ENCODE results near the gene TSPAN17. TPM values are rescaled to one million over a fixed set of nuclear protein-coding genes. Genes with fewer than 3 reads are reported as not detected.
A peak's percentile ranks its signal among the peaks of the same experiment; 100 is the strongest.
"Not testable (repeated sequence)": the region's sequence is repeated elsewhere in the genome, so short reads cannot be mapped to it uniquely, and the experiment has no call there.

Gene TSPAN17
- polyA plus RNA-seq (2013, experiment 1 of 2; ENCODE audit: insufficient read length), result 67.9 TPM
- polyA plus RNA-seq (2013, experiment 2 of 2; ENCODE audit: insufficient read length), result 49.6 TPM

GRCh38 chr5:176647030-176647842 is at the start of gene TSPAN17:
Gene TSPAN17, plus strand, starts transcription at chr5:176647484. Its CDS starts 132 bp downstream, at chr5:176647616.
- peak; percentile 97 for DNase-seq

DNA sequence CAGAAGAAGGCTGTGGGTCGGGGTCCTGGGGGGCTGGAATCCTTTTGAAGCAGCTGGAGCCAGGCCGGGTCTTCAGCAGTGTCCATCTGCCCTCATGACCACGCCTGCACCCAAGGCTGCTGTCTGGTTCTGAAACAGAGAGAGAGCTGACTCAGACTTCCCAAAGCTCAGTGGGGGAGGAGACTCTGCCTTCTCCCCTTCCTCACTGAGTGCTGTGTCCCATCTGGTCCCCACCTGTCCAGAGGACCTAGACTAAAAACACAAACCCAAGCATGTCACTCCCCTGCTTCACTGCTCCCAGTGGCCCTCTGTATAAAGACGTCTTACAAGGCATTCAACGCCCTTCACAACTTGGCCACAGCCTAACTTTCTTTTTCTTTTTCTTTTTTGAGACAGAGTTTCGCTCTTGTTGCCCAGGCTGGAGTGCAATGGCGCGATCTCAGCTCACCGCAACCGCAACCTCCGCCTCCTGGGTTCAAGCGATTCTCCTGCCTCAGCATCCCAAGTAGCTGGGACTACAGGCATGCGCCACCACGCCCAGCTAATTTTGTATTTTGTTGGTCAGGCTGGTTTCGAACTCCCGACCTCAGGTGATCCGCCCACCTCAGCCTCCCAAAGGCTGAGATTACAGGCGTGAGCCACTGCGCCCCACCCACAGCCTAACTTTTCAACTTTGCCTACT is 47.4 kb upstream of the TSPAN17 start:
- not testable (repeated sequence) for DNase-seq

DNA sequence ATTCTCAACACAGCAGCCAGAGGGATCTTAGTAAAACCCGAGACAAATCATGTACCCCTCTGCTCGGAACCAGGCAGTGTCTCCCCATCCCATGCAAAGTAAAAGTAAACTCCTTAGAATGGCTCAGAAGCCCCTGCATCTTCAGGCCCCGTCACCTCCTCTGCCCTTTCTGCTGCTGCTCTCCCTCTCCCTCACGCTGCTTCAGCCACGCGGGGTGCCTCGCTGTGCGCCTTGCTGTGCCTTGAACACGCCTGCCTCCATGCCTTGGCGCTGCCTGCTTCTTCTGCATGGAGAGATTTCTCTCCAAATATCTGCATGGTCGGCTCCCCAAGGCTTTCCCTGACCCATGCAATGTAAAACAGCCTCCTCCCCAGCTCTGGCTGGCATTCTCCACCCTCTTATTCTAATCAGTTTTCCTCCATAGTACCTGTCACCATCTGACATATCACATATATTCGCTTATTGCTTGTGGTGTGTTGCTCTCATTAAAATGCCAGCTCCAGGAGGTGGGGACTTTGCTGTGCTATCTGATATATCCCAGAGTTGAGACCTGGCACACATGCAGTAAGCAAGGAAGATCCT is 45.3 kb upstream of the TSPAN17 start:
- DNase-seq, result no peak

GRCh38 chr5:176603091-176603490 is 44.2 kb upstream of the TSPAN17 start:
- DNase-seq, result no peak

- DNase-seq, result no peak
These were observed 41.3 kb upstream of the TSPAN17 start for GRCh38 chr5:176606032-176606431.

DNA sequence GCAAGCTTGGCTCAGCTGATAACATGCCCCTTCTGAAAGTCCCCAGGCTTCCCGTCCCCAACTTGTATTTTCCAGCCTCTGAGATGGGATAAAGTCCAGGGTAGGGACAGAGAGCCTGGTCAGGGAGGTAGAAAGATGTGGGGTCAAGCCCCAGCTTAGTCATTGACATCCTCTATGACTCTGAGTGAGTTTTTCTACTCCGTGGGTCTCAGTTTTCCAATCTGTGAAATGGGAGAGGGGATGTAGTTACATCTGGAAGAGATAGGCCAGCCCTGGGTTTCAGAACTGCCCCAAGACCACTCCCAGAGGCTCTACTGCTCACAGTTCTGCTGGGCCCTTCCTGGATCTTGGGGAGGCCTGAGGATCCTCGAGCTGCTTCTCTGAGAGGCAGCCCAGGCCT is 40.4 kb upstream of the TSPAN17 start:
- no peak for DNase-seq

DNA sequence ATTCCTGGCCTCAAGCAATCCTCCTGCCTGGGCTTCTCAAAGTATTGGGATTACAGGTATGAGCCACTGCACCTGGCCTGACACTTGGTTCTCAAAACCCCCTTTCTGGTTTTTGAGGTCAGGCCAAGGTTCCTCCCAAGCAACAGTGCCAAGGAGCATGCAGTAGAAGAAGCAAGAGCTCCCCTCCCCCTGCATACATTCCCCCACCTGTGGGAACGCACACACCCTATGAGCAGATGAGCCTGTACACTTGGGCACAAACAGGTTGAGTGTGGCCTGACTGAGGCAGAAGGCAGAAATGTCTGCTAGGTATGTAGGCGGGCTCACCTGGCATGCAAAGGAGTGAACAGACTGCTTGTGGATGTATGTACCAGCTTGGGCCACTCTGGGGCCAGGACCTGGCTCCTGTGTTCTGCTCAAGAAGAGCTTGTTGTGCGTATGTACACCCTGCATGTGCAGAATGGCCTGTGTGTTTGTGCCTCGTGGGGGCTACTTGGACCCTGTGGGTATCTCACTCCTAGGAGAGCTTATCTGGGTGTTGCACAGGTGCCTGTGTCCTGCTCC is 39.1 kb upstream of the TSPAN17 start:
- DNase-seq, result no peak

GRCh38 chr5:176608937-176609723 is 38.2 kb upstream of the TSPAN17 start:
- no peak for DNase-seq

GRCh38 chr5:176609724-176610434 is 37.4 kb upstream of the TSPAN17 start, which contains the start of gene GPRIN1:
Gene GPRIN1, minus strand, starts transcription at chr5:176610156. Its CDS starts 10,322 bp downstream, at chr5:176599834.
- peak; percentile 63 for DNase-seq

DNA sequence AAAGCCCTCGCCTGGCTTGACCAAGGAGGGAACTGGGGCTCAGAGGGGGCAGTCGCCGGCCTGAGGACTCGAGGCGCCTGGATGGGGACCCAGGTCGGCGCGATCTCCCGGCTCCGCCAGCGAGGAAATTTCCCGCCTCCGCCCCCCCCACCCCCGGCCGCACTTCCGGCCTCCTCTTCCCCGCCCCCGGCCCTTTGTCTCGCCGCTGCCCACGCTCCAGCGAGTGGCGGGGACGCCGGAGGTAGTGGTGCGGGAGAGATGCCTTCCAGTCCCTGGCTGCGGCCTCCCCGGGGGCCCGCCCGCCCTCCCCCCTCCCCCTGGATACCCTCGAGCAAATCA is 36.9 kb upstream of the TSPAN17 start:
- DNase-seq, result no peak

- peak; percentile 80 for DNase-seq
These were observed 35.8 kb upstream of the TSPAN17 start for GRCh38 chr5:176611435-176611834.

DNA sequence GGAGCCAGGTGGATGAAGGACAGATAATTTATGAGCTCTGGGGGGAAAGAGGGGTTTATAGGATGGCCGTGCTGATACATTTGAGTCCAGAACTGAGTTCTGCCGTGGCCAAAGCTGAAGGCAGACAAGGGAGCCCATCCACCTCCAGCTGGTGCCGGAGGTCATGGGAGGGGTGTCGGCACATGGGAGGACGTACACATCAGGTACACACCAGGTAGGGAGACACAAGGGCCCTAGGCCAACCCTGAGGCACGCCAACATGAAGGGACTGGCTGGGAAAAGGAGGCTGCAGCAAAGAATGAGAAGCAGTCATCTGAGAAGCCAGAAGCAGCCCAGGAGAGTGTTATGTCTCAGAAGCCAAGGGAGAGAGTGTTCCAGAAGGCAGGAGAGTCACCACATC is 35.3 kb upstream of the TSPAN17 start:
- DNase-seq, result no peak

GRCh38 chr5:176612855-176613254 is 34.4 kb upstream of the TSPAN17 start:
- DNase-seq, result no peak

- peak; percentile 73 for DNase-seq
These were observed 32.3 kb upstream of the TSPAN17 start for GRCh38 chr5:176614805-176615478.

DNA sequence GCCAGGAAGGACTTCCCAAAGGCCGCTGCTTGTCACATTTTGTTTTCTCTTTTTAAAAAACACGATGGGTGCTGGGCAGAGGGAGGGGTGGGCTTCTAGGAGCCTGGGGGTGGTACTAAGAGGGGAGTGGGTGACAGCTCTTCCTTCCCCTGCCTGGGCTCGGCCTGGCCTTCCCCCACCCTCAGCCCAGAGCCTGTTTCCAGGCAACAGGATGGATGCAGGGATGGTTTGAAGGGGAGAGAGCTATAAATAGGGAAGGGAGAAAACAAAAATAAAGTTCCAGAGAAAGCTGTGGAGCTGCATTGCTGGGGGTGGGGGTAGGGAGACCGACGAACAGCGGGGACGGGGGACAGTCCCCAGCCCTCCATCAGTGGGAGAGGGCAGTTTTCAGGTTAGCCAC is 30.8 kb upstream of the TSPAN17 start:
- no peak for DNase-seq

DNA sequence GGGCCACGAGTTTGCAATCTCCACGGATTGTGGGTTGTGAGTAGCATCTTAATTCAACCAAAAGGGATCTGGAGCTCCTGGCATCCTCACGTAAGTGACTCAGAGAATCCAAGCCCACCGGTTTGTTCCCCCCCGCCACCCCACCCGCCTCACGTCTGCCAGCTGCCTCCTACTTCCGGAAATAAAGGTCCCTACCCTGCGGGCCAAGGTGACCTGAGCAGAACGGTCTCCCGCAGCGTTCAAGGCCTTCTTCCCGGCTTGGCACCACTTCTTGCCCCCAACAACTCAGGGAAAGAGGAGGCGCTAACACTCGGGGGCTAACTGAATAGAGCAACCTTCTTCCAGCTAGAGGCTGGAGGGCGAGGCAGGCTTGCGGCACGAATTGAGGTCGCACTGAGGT is 28.5 kb upstream of the TSPAN17 start:
- DNase-seq, result no peak

GRCh38 chr5:176619203-176619568 is 28.1 kb upstream of the TSPAN17 start:
- DNase-seq, result peak; percentile 80

GRCh38 chr5:176619569-176620332 is 27.5 kb upstream of the TSPAN17 start:
- no peak for DNase-seq

DNA sequence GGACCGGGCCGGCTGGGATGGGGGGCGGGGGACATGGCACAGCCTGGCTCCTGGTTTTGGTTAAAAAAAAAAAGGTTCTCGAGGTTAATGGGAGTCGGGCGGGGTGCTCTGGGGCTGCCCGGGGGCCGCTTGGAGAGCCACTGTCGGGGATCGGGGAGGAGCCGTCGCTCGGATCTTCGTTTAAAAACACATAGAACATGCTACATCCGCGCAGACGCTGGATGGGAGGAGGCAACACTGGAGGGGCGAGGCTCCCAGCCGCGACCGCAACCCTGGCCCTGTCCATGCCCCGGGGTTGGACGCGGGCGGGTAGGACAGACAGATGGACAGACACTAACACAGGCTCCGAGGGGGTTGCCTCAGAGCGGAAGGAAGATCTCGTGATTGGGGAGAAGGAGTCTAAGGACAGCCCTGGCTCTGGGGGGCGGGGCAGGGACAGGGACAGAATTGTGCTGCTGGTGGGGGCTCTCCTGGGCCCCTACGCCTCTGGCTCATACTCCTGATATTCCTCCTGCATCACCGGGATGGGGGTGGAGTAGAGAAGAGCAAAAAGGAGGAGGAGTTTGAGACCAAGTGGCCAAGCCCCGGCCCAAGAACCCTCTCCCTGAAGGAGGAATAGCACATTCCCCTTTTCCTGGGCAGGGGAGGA is 26.8 kb upstream of the TSPAN17 start:
- DNase-seq, result no peak

GRCh38 chr5:176621661-176622079 is 25.6 kb upstream of the TSPAN17 start:
- DNase-seq, result peak; percentile 29

All from fibroblast of skin of back (primary cell).